NCI-H187 treated with DMSO at 0.1 percent for 48 hours (cell line): ENCODE results near the gene IDH1.

Experiments used
- DNase-seq: peaks from one replicate; lab custom pipeline; 2025; lab: John Stamatoyannopoulos, UW

IDH1 gene

DNA sequence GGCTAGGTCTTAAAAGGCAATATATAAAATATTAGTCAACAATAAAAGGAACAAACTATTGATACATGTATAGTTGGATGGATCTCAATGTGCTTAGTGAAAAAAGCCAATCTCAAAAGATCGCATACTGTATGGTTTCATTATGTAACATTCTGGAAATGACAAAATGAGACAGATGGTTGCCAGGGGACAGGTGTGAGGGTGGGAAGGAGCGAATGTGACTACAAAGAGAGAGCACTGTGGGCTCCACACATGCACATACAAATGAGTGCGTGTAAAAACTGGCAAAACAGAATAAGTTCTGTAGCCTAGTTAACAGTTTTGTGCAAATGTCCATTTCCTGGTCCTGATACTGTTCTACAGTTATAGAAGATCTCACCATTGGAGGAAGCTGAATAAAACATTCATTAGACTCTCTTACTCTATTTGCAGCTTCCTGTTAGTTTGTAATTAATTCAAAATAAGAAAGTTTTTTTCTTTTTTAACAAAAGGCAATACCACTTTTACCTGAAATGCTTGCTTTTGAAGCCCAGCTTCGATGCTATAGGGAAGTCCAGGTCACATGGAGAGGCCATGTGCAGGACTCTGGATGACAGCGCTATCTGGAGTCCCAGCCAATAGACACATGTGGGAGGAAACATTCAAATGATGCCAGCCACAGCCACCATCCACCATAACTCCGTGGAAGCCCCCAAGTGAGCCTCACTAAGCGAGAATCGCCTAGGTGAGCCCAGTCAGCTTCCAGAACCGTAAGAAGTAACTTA lies 44.0 kb downstream of the IDH1 start:
- DNase-seq: no peak

DNA sequence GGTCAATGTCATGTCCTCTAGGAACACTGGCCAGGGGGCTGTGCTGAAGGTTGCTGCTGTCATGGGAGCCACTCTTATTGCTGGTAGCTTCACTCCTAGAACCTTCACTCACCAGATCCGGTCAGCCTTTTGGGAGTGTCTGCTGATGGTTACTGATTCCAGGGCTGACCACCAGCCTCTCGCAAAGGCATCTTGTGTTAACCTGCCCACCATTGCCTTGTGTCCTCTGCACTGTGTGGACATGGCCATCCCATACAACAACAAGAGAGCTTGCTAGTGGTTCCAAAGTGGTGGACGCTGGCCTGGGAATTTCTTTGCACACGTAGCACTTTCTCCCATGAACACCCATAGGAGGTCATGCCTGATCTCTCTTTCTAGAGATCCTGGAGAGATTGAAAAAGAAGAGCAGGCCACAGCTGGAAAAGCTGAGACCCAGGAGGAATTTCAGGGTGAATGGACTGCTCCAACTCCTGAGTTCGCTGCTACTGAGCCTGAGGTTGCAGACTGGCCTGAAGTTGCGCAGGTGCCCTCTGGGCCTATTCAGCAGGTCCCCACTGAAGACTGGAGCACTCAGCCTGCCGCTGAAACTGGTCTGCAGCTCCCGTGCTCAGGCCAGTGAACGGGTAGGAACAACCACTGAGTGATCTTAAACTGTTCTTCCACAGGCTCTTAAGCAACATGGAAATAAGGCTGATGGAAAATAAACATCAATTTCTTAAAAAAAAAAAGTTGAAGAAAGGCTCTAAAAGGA lies 46.4 kb downstream of the IDH1 start:
- no peak for DNase-seq

- no peak for DNase-seq
These were observed 47.1 kb downstream of the IDH1 start for GRCh38 chr2:208207769-208208168.

- DNase-seq: no peak
These were observed 50.7 kb downstream of the IDH1 start for GRCh38 chr2:208204166-208204565.

DNA sequence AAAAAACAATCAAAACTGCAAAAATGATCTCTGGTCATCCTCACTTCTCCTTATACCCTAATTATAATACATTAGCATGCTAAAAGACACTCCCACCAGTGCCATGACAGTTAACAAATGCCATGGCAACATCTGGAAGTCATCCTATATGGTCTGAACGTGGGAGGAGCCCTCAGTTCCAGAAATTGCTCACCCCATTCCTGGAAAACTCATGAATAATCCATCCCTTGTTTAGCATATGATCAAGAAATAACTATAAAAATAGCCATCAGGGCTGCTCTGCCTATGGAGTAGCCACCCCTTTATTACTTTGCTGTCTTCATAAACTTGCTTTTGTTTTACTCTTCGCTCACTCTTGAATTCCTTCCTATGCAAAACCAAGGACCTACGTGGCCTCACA lies 59.3 kb downstream of the IDH1 start:
- no peak for DNase-seq

GRCh38 chr2:208192611-208193236 lies 62.1 kb downstream of the IDH1 start:
- DNase-seq: no peak

DNA sequence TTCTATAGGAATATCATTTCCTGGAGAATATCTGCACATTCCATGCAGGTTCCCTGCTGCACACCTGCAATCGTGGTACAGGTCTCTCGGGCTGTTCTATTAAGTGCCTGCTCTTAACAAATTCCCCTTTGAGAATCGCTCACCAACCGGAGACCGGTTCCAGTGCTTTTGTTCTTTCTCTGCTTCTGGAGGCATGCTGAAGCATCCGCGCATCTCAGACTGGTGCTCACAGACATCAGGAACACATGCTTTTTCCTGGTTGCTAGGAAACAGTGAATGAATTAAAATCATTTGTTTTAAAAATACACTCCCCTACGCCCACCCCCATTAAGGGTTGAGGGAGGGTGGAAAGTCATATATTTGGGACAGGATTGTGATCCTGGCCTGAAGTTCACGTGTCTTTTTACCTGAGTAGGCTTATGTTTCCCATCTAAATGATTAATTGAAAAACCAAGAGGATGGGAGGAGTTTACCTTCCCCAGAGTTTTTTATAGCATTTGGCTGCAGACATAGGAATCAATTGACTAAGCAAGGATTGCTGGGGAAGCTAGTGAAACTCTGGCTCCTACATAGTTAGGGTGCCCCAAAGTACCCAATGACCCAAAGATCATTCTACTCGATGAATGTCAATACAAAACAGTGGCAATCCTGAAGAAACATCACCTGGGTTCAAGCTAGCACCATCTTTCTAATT lies 64.9 kb downstream of the IDH1 start, which contains the start of gene C2orf80:
TSS of gene C2orf80 (minus strand) at position 221 of the 694 bp plus-strand sequence. CDS start 3,044 bp downstream, outside the sequence.
- no peak for DNase-seq

DNA sequence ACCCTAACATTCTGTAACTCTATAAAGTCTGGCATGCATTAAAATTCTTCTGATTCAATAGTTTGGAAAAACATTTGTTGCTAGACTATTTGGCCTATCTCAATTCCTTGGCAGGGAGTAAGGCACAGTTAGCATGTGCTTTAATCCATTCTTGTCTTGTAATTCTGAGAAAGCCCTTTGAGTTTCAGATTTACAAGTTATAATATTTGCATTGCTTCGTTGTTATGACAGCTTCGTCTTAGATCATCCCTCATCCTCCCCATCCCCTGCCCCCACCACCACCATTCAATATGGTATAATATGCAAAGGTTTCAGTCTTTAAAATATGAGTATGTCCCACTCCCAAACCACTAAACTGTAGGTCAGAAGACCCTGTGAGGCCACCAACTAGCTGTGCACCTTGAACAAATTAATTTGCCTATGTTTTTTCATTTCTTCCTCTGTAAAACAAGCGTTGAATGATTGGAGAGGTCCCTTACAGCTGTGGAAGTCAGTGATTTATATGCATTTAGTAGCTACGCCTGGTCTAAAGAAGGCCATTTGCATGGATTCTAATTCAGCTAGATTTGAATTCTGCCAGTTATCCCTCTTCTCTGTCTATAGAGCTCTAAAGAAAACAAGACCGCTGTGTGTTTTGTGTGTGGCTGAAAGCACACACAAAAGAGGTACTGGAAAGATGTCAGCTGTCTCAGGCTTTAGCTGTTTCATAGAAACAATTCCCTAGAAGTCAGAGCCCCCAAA lies 65.6 kb downstream of the IDH1 start:
- DNase-seq: no peak

GRCh38 chr2:208186893-208187292 lies 68.0 kb downstream of the IDH1 start:
- no peak for DNase-seq

- no peak for DNase-seq
These were observed 68.4 kb downstream of the IDH1 start for GRCh38 chr2:208186465-208186864.
